HG03280 (cell line): Measurements from ENCODE around the gene EIPR1.
A peak's percentile ranks its signal among the peaks of the same experiment; 100 is the strongest.

Experiments
- ATAC-seq: cut with Tn5 transposase; IDR thresholded peaks from one replicate; pipeline ENCODE4 v1.9.1; 2021; ENCODE audit warnings: mild to moderate bottlenecking, moderate library complexity; ENCODE audit not compliant: unreplicated experiment

The EIPR1 gene

GRCh38 chr2:3377612-3378432, at the start of gene EIPR1:
Gene EIPR1 (minus strand): TSS chr2:3377818. CDS start chr2:3377689, 129 bp downstream.
- ATAC-seq: peak; percentile 78

DNA sequence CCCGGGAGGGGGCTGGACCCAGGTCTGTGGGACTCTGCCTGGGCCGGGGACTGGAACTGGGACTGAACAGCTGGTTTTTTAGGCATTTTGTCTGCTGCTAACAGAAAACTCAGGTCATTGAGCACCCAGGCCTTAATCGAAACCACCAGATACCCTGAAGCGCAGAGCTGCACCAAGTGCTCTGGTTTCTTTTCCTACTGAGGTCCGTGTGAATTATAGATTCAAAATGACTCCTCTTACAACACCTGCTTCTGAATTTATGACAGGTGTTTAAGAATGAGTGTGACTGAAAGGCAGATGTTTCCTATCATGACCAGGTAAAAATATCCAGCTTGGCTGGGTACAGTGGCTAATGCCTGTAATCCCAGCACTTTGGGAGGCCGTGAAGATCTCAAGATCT, 49.7 kb upstream of the EIPR1 start:
- ATAC-seq: peak; percentile 96

GRCh38 chr2:3426615-3427014, 49.0 kb upstream of the EIPR1 start:
- no peak for ATAC-seq

GRCh38 chr2:3424171-3424795, 46.7 kb upstream of the EIPR1 start:
- no peak for ATAC-seq

GRCh38 chr2:3423492-3424170, 46.0 kb upstream of the EIPR1 start:
- no peak for ATAC-seq

DNA sequence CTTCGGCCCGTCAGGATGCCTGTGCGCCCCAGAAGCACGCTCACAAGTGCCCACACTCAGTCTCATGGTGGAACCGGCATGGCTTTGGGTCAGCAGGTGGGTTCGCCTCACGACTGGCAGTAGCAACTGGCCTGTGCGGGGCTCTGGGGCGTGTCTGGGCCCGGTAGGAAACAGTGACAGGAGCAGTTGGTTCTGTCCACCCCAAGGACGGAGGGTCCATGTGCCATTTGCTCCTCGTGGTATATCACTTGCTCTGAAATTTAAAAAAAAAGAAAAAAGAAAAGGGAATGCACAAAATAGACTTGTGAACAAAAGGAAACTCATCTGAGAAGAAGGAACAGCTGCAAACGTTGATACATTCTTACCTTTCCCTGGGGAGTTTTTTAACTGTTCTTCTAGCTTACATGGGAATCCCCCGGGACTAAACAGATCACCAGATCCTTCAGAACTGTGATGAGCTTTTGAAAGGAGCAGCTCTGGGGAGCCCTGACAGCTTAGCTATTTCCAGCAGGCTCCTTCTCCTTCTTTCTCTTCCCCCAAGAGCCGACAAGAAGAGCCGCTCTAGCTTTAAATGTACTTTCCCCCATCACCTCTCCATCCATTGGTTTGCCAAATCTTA, 44.7 kb upstream of the EIPR1 start:
- no peak for ATAC-seq

DNA sequence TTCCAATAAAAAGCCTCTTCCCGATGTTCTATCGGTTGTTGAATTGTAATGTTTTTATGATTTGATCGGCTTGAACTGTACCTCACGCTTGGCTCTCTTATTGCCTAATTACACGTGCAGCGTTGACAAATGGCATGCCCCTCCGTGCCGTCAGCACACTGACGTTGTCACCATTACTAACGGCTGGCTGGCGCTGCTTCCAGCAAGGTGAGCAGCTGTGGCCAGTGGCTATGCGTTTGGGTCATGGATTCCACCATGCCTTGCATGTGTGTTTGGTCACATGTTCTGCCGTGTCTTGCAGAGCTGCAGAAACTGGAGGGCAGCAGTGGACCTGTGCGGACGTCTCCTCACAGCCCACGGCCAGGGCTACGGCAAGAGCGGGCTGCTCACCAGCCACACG, 44.0 kb upstream of the EIPR1 start:
- no peak for ATAC-seq

- ATAC-seq: no peak
Measured at GRCh38 chr2:3420769-3421397, 43.3 kb upstream of the EIPR1 start.

- no peak for ATAC-seq
Measured at GRCh38 chr2:3420076-3420768, 42.6 kb upstream of the EIPR1 start.

DNA sequence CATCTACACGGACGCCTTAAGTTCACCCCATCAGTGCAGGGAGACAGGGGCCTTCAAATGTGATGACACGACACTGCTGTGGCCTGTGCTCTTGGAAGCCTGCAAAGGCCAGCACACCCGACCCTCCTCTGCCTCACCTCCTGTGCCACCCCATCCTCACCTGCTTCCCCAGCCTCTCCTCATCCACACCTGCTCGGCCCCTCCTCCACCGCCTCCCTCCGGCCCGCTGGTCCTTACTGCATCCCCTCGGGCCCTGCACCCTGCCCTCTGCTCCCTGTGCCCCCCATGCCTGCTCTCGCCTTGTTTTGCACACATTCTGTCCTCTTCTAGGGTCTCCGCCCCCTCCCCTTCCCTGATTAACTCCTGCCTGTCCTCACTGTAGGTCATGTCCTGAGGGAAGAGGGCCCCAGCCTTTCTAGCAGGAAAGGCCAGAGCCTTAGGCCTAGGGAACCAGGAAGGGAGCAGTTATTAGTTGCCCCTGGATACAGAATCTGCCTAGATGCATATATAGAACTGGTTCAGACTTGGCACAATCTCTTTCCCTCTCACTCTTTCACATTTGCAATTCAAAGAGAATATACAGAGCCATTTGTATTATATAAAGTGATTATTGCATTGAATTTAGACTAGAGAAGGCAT, 41.3 kb upstream of the EIPR1 start:
- ATAC-seq: no peak

DNA sequence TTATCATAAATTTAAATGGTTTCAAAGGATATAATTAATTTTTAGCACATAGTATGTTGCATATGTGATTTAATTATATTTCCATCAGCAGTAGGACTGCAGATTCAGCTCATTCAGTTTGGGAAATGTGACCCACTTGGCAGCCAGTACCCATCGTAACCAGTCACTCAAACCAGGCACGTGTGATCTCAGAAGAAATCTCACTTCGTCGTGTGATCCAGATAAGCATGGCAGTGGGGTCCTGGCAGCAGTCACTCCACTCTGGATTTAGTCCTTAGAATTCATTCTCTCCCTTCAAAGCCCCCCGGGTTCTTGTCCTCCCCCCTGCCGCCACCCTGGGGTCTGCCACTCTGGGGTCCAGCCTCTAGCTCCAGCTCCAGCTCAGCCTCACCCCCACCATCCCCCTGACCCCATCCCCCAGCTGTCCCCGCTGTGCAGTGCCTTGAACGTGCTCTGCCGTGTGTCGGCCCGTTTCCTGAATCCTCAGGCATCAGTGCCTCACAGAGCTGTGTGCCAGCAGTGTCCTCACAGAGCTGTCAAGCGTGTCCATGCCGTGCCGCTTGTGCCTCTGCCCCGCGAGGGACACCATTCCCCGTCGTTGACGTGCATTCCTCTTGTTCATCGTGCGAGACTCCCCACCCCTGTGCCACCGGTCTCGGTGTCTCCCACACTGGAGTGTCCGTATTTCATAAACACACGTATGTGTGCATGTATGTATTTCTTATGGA, 36.7 kb upstream of the EIPR1 start:
- ATAC-seq: no peak

- ATAC-seq: no peak
Measured at GRCh38 chr2:3413697-3414096, 36.1 kb upstream of the EIPR1 start.

DNA sequence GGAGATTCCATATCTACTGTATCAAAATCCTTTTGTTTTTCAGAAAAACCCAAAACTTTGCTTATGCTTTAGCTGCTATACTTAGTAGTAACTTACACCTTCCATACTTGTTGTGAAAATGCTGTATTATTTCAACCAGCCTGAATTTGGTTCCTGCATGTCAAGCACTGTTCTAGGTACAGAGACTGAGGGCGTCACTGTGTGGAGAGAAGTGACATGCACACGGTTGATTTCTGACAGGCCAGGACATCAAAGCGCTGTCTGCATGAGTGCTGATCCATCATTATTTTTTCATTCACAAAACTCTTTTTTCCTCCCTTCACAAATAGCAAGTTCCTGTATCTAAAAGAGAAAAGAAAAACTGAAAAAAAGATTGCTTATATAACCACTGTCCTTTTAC, 33.5 kb upstream of the EIPR1 start:
- no peak for ATAC-seq

- no peak for ATAC-seq
Measured at GRCh38 chr2:3409627-3410170, 32.1 kb upstream of the EIPR1 start.

DNA sequence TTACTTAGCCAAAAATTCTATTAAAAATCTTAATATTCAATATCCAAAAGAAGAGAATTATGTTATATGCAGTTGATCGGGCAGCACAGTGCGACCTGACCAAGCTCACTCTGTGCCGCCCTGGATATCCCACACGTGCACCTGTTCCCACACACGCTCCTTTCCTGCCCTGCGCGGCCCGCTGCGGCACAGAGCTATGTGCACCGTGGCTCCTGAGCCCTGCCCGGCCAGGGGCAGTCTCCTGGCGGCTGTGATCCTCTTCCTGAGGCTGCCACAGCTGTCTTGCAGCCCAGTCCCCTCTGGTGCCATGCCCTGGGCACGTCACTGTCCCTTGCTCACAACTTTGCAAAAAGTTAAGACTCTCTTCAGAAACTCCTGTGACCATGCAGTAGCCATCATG, 31.2 kb upstream of the EIPR1 start:
- ATAC-seq: no peak

- no peak for ATAC-seq
Measured at GRCh38 chr2:3406501-3406900, 28.9 kb upstream of the EIPR1 start.

DNA sequence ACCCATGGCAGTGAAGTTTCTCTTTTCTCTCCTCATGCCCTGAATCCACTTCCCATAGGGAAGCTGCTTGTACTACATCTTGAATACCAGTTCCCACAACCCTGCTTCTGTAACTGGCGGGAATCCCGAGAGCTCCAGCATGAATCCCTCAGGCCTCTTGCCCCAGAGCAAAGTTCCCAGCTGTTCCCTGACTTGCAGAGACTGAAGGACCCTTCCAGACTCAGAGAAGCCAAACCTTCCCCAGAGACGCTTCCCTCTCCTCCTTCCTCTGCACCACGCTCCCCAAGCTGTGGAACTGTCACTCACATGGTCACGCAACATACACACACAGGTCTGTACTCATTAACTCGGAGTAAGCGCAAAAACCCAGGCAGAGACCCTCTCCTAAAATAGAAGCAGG, 28.3 kb upstream of the EIPR1 start:
- no peak for ATAC-seq

DNA sequence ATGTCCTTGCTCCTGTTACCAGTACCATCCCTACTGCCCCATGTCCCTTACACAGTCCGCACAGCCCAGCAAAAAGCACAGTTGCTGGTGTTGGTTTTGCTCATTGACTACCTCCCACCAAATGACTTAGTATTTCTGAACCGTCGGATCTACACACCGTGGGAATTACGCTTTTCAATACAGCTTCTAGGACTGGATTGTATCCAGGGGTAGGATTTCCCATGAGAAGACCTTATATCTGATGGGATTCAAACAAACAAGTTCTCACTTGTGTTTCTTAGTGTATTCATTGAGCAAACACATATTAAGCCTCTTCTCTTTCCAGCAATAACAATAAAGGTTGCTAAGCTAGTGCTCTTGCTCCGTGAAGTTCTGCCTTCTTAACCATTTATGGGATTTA, 27.7 kb upstream of the EIPR1 start:
- ATAC-seq: no peak

GRCh38 chr2:3404349-3404894, 26.8 kb upstream of the EIPR1 start:
- ATAC-seq: no peak
